GM10266 (cell line): ENCODE measurements around the gene ST3GAL4.

Experiments used
- DNase-seq: peaks from one replicate; pipeline ENCODE4 v3.0.0; 2012; ENCODE audit errors: extremely low spot score
- TF ChIP-seq, protein P1 (sequence below): IDR thresholded peaks from 2 replicates; pipeline ENCODE4 v1.5.1; 2012; ENCODE audit warnings: mild to moderate bottlenecking, low read depth; ENCODE audit not compliant: control insufficient read depth, insufficient read depth; ENCODE audit errors: missing control alignments

The ST3GAL4 gene

DNA sequence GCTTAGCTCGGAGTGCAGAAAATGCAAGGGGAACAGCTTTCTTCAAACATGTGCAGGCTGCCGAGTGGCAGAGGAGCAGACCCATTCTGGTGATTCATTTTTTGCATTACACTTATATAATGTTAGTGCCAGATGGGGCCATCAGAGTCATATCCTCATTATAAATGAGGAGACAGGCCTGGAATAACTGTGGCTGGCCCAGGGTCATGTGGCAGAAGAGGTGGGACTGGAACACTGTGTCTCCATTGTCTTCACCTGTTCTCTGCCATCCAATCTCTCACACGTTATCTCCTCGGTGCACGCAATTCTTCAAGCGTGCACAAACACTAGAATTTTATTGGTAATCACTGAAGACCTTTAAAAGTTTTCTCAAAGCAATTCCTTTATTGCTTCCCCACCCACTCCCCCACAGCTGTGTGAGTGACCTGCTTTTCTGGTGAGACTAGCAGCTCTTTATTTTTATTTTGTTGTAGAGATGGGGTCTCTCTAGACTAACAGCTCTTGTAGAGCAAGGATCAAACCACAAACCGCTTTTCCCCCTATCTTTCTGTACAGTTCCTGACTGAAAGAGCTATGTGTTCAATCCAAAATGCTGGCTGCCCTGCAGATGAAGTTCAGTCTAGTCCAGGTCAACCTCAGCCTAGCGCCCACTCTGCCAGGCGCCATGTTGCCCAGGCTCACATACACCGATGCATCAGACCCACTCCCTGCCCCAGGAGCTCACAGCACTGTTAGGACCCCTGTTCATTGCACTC lies 75.3 kb downstream of the ST3GAL4 start:
- TF ChIP-seq, protein P1, sequence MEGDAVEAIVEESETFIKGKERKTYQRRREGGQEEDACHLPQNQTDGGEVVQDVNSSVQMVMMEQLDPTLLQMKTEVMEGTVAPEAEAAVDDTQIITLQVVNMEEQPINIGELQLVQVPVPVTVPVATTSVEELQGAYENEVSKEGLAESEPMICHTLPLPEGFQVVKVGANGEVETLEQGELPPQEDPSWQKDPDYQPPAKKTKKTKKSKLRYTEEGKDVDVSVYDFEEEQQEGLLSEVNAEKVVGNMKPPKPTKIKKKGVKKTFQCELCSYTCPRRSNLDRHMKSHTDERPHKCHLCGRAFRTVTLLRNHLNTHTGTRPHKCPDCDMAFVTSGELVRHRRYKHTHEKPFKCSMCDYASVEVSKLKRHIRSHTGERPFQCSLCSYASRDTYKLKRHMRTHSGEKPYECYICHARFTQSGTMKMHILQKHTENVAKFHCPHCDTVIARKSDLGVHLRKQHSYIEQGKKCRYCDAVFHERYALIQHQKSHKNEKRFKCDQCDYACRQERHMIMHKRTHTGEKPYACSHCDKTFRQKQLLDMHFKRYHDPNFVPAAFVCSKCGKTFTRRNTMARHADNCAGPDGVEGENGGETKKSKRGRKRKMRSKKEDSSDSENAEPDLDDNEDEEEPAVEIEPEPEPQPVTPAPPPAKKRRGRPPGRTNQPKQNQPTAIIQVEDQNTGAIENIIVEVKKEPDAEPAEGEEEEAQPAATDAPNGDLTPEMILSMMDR = no peak
- DNase-seq = no peak

DNA sequence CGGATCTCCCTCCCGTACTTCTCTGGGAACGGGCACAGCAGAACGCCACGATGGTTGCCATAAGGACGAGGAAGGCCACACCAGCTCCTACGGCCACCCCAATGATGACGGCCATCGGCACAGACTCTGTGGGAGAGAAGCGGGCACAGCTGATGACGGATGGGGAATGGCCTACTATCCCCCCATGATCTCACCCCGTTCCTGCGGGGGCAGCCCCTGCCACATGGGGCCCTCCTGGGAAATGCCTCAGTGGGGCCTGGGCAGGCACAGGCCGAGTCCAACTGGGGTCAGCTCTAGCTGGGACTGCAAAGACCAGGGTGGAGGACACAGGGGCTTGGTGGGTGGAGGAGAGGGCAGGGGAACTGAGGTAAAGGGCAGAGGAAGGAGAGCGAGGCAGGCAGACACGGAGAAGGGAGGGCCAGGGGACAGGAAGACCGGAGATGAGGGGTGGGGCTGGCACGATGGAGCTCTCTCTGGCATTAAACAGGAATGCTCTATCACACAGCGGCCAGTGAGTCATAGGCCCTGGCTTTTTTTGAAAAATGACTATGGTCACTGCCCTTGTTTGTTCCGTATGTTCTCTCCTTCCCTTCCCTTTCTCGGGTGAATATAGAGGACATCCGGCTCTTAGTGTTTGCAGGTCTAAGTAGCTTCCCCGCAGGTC lies 76.0 kb downstream of the ST3GAL4 start:
- DNase-seq = no peak
- TF ChIP-seq, protein P1 = no peak

GRCh38 chr11:126432065-126432461 lies 76.6 kb downstream of the ST3GAL4 start:
- no peak for DNase-seq
- TF ChIP-seq, protein P1 = no peak

DNA sequence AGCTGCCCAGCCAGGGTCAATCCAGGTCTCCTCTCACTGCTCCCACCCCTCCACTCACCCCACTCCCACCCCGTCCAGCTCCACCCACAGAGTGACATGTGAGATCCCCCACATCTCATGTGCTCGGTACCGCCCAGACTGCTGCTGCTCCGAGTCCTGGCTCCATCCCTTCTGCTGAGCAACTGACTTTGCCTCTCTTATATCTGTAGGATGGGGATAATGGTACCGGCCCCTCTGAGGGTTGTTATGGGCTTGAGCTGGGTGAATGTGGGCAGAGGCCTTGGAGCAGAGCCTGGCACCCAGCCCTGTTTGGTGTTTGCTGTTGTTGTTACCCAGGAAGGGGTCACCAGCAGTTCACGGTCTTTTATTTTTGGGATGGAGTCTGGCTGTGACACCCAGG lies 77.0 kb downstream of the ST3GAL4 start:
- TF ChIP-seq, protein P1 = no peak
- DNase-seq = no peak

DNA sequence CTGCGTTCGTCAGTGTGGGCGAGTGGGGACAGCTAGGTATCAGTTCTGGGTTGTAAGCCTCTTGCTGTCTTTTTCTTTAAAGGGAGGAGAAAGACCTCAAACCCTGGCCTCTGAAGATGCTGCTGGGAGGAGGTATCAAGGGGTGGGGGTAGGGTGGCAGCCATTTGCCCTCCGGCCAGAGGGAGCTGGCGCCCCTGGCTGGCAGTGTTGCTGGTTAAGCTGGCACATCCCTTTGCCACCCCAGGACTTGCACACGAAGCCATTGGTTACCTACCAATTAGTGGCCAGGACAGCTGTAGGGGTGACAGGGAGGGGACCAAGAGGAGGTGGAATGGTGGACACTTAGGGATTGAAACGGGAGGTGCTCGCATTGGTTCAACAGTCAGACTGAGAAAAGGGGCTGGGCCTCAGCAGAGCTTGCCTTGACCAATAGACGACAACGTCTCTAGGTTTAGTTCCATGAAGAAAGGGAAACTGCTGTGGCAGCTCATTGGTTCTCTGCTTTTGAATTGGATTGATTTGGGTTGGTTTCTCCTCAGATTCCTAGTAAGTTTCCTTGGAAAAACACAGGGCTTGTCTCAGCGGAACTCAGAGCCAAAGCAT lies 77.9 kb downstream of the ST3GAL4 start:
- no peak for DNase-seq
- TF ChIP-seq, protein P1 = no peak

DNA sequence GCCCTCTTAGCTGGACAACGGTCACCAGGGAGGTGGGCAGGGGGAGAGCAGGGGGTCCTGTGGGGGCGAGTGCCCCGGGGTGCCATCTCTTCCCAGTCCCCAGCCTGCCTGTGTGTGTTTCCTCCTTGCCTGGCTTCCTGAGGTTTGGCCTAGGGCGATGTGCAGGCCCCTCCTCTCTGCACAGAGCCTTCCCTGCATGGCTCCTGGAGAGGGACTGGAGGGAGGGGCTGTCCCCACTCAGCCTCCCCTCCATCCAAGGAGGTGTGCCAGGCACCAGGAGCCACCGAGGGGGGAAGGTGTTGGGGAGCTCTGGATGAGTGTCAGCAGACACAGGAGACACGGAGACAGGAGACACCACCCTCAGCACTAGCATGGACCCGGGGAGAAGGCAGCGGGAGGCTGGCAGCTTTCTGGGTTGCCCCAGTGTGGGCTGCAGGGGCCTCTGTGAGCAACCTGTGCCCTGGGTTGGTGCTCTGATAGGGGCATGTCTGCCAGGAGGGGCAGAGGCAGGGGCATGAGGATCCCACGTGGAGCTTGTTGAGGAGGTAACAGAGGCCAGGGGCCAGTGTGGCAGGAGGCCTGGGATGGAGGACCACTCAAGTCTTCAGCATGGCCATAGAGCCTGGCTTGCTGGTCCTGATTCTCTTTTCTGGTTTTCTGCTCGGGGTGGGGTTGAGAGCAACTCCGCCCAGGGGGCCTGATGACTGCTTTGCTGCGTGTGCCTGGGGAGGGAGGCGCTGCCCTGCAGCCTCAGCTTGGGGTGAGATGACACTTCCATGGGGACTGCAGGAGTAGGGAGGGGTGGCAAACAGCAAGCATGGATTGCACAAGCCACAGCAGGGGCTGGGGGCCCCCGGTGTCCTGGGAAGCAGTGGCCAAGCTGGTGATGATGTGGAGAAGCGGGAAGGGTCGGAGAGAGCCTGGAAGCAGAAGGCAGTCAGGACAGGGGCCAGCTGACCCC lies 78.8 kb downstream of the ST3GAL4 start:
- no peak for DNase-seq
- TF ChIP-seq, protein P1 = no peak
